HL-60/S4 (cell line): ENCODE results near the gene RAMP1.

Experiments used
- in situ Hi-C: fragments of 300-500 bp; cut with MboI; formaldehyde crosslinking; loops from 2 replicates; pipeline ENCODE4 v1.14.3; 2022; ENCODE audit warnings: low sequenced_read_pairs

RAMP1 gene

GRCh38 chr2:237862528-237862895, 3.1 kb downstream of the RAMP1 start:
- in situ Hi-C loops = loop anchor here (25.0 kb wide), 1 partner anchor 250 kb away; the partner anchor contains the start of gene ESPNL

DNA sequence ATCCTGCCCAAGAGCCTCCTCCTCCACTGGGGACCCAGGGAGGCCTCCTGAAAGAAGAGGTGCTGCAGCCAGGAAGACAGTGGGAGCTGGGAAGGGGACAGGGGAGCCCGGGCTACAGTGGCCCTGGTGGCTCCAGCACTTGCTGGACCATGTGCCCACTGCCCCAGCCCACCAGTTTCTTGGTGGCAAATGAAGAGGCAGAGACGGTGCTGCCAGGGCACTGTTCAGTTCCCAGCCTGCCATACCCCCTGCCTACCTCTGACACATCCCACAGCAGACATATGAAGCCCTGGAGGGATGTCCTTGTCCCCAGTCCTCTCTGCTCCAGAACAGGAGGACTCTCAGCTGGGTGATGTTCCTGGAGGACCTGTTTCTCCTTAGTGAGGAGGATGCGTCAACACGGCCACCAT, 3.7 kb downstream of the RAMP1 start:
- in situ Hi-C loops = loop anchor here (25.0 kb wide), 1 partner anchor 249 kb away; the partner anchor contains the start of gene ESPNL

GRCh38 chr2:237863689-237864443, 4.4 kb downstream of the RAMP1 start:
- in situ Hi-C loops = loop anchor here (25.0 kb wide), 1 partner anchor 248 kb away; the partner anchor contains the start of gene ESPNL

- in situ Hi-C loops = loop anchor here (25.0 kb wide), 1 partner anchor 248 kb away; the partner anchor contains the start of gene ESPNL
Observed at GRCh38 chr2:237864444-237864931, 5.1 kb downstream of the RAMP1 start.

- in situ Hi-C loops = loop anchor here (25.0 kb wide), 1 partner anchor 247 kb away; the partner anchor contains the start of gene ESPNL
Observed at GRCh38 chr2:237864940-237865622, 5.7 kb downstream of the RAMP1 start.

GRCh38 chr2:237865623-237866041, 6.2 kb downstream of the RAMP1 start:
- in situ Hi-C loops = loop anchor here (25.0 kb wide), 1 partner anchor 247 kb away; the partner anchor contains the start of gene ESPNL

- in situ Hi-C loops = loop anchor here (25.0 kb wide), 1 partner anchor 246 kb away; the partner anchor contains the start of gene ESPNL
Observed at GRCh38 chr2:237866101-237866621, 6.7 kb downstream of the RAMP1 start.

DNA sequence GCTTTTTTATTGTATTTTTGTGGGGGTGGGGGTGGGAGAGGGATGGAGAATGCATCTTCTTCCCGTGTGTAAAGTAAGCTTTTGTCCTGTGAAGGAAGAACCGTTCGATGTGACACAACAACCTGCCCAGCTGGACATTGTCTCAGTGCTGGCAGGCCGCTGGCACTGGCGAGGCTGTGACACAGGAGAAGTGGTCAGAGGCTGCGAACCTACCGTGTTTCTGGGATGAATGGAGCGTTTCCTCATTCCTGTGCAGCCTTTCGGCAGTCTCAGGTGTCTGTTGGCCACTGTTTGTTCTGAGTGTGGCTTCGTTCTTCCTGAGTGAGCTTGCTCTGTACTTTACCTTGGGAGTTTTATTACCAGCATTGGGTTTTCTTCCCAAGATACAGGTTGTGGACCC, 8.0 kb downstream of the RAMP1 start:
- in situ Hi-C loops = loop anchor here (25.0 kb wide), 1 partner anchor 245 kb away; the partner anchor contains the start of gene ESPNL

DNA sequence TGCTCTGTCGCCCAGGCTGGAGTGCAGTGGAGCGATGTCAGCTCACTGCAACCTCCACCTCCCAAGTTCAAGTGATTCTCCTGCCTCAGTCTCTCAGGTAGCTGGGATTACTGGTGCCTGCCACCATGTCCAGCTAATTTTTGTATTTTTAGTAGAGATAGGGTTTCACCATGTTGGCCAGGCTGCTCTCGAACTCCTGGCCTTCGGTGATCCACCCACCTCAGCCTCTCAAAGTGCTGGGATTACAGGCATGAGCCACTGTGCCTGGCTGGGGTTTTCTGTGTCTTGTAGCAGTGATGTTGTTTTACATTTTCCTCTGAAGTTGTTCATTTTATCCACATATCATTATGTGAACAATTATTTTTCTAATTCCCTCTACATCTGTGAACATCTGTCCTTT, 8.7 kb downstream of the RAMP1 start:
- in situ Hi-C loops = loop anchor here (25.0 kb wide), 1 partner anchor 244 kb away; the partner anchor contains the start of gene ESPNL

GRCh38 chr2:237868631-237869342, 9.4 kb downstream of the RAMP1 start:
- in situ Hi-C loops = loop anchor here (25.0 kb wide), 1 partner anchor 244 kb away; the partner anchor contains the start of gene ESPNL

DNA sequence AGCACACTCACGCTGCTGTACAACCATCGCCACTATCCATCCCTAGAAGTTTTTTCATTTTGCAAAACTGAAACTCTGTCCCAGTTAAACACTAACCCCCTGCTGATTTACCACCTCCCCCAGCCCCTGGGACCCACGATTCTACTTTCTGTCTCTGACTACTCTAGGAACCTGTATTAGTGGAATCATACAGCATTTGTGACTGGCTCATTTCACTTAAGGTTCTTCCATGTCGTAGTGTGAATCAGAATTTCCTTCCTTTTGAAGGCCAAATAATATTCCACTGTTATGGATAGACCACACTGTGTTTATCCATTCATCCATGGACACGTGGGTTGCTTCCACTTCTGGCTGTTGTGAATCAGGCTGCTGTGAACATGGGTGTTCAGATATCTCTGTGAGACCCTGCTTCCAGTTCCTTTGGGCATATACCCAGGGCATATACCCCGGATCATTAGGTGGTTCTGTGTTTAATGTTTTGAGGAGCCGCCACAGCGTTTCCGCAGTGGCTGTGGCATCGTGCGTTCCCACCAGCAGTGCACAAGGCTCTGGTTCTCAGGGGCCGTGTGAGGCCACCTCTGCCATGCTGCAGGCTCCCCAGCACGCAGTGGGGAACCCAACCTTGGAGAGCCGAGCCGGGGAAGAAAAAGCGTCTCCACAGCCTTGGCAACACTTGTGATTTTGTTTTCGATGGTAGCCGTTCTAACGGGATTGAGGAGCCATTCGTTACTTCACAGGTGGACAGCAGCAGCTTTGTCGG, 10.1 kb downstream of the RAMP1 start:
- in situ Hi-C loops = loop anchor here (25.0 kb wide), 1 partner anchor 243 kb away; the partner anchor contains the start of gene ESPNL

- in situ Hi-C loops = loop anchor here (25.0 kb wide), 1 partner anchor 242 kb away; the partner anchor contains the start of gene ESPNL
Observed at GRCh38 chr2:237870126-237870525, 10.7 kb downstream of the RAMP1 start.

- in situ Hi-C loops = loop anchor here (25.0 kb wide), 1 partner anchor 241 kb away; the partner anchor contains the start of gene ESPNL
Observed at GRCh38 chr2:237870754-237871651, 11.6 kb downstream of the RAMP1 start.

GRCh38 chr2:237872178-237872887, 12.9 kb downstream of the RAMP1 start:
- in situ Hi-C loops = loop anchor here (25.0 kb wide), 1 partner anchor 240 kb away; the partner anchor contains the start of gene ESPNL

- in situ Hi-C loops = loop anchor here (25.0 kb wide), 1 partner anchor 239 kb away; the partner anchor contains the start of gene ESPNL
Observed at GRCh38 chr2:237873421-237873831, 14.0 kb downstream of the RAMP1 start.

DNA sequence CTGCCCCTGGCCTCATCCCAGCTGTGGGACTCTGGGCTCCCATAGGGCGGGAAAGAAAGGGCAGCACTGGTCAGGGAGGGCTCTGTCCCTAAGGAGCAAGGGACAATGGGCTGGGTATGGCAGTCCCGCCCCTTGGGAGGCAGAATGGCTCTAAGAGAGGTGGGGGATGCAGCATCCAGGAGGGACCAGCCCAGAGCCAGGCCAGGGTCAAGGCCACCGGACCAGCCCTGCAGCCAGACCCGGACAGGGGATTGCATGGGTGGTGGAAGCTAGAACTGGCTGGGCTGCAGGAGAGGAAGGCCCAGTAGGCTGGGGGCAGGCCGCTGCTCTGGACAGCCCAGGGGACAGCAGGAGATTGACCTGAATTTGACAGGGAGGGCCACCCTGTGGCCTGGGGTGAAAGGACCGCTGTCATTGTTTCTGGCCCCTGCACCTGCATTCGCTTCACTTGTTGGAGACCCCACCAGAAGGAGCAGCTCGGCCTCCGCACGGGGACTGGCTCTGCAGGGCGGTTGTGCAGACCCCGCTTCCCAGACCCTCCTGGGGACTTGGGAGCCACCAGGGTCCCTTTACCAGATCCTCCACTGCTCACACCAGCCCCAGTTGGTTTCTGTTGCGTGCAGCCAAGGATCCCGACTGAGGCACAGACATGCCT, 14.6 kb downstream of the RAMP1 start:
- in situ Hi-C loops = loop anchor here (25.0 kb wide), 1 partner anchor 238 kb away; the partner anchor contains the start of gene ESPNL
